GM21723 (cell line): ENCODE results near the gene DZIP1.
"Not testable (repeated sequence)": the region's sequence is repeated elsewhere in the genome, so short reads cannot be mapped to it uniquely, and the experiment has no call there.

Source experiments
- ATAC-seq: cut with Tn5 transposase; IDR thresholded peaks from one replicate; pipeline ENCODE4 v1.9.1; 2021; ENCODE audit warnings: mild to moderate bottlenecking, moderate library complexity; ENCODE audit not compliant: unreplicated experiment

DZIP1 gene

GRCh38 chr13:95644601-95645052 lies at the start of gene DZIP1:
Gene DZIP1, minus strand, starts transcription at chr13:95644706. Its CDS starts 2,677 bp downstream, at chr13:95642029.
- ATAC-seq, result peak; percentile 86

- ATAC-seq, result not testable (repeated sequence)
Observed at GRCh38 chr13:95690986-95691385, 46.5 kb upstream of the DZIP1 start.

GRCh38 chr13:95689582-95689926 lies 45.0 kb upstream of the DZIP1 start:
- ATAC-seq, result no peak

GRCh38 chr13:95684960-95685359 lies 40.5 kb upstream of the DZIP1 start:
- ATAC-seq, result not testable (repeated sequence)

GRCh38 chr13:95684418-95684817 lies 39.9 kb upstream of the DZIP1 start:
- no peak for ATAC-seq

GRCh38 chr13:95679722-95680121 lies 35.2 kb upstream of the DZIP1 start:
- ATAC-seq, result no peak

GRCh38 chr13:95678967-95679366 lies 34.5 kb upstream of the DZIP1 start:
- ATAC-seq, result no peak

GRCh38 chr13:95677564-95678266 lies 33.2 kb upstream of the DZIP1 start:
- ATAC-seq, result no peak

GRCh38 chr13:95676762-95677563 lies 32.5 kb upstream of the DZIP1 start, which contains the start of gene DNAJC3:
Gene DNAJC3, plus strand, starts transcription at chr13:95677139. Its CDS starts 117 bp downstream, at chr13:95677256.
- peak; percentile 97 for ATAC-seq

- peak; percentile 19 for ATAC-seq
Observed at GRCh38 chr13:95676105-95676761, 31.7 kb upstream of the DZIP1 start.

GRCh38 chr13:95671597-95671996 lies 27.1 kb upstream of the DZIP1 start:
- ATAC-seq, result no peak

- not testable (repeated sequence) for ATAC-seq
Observed at GRCh38 chr13:95667235-95667634, 22.7 kb upstream of the DZIP1 start.

GRCh38 chr13:95660981-95661581 lies 16.6 kb upstream of the DZIP1 start:
- no peak for ATAC-seq

GRCh38 chr13:95659500-95659899 lies 15.0 kb upstream of the DZIP1 start:
- no peak for ATAC-seq

GRCh38 chr13:95656386-95657015 lies 12.0 kb upstream of the DZIP1 start:
- ATAC-seq, result no peak

GRCh38 chr13:95652821-95653220 lies 8.3 kb upstream of the DZIP1 start:
- ATAC-seq, result no peak

- ATAC-seq, result no peak
Observed at GRCh38 chr13:95652244-95652764, 7.8 kb upstream of the DZIP1 start.

- no peak for ATAC-seq
Observed at GRCh38 chr13:95650696-95651095, 6.2 kb upstream of the DZIP1 start.

- no peak for ATAC-seq
Observed at GRCh38 chr13:95647321-95647720, 2.8 kb upstream of the DZIP1 start.

GRCh38 chr13:95643936-95644598 lies 439 bp downstream of the DZIP1 start:
- ATAC-seq, result peak; percentile 40
